ENCODE data around the gene B3GALNT2. TPM values are rescaled to one million over a fixed set of nuclear protein-coding genes. Genes with fewer than 3 reads are reported as not detected.

The B3GALNT2 gene
- total RNA-seq, 2 donors from 2014 or later = 29.1 to 52.1 TPM

- 39% methylated on average over 4 of the region's 4 CpGs for WGBS
- Histone ChIP-seq H3K27me3 (replicated peaks; ENCODE audit: insufficient read depth) (no peaks in the 10 kb centered on the region), H3K4me1 (replicated peaks) (no peaks in the 10 kb centered on the region), H3K9me3 (no peaks in the 10 kb centered on the region), H3K27ac (no peak overlapping the region), H3K4me3 (no peak overlapping the region), H3K36me3 (no peaks in the 10 kb centered on the region)
- DNase-seq (ENCODE audit: low spot score) = no peak
- TF ChIP-seq CTCF (IDR thresholded peaks at IDR 0.05) = no peak
- no peak for TF ChIP-seq POLR2A (IDR thresholded peaks at IDR 0.05)
- intact Hi-C loops (cut with DNase I) = no loop called here
Observed at GRCh38 chr1:235525314-235525713, 21.1 kb upstream of the B3GALNT2 start.

- TF ChIP-seq CTCF (IDR thresholded peaks at IDR 0.05) = no peak
- TF ChIP-seq POLR2AphosphoS5 (IDR thresholded peaks at IDR 0.05) = no peak
- no peak for TF ChIP-seq POLR2A (IDR thresholded peaks at IDR 0.05)
- no peak overlapping the region for H3K4me3 ChIP-seq
- H3K4me1 ChIP-seq (replicated peaks) = no peaks in the 10 kb centered on the region
- no peaks in the 10 kb centered on the region for H3K9me3 ChIP-seq
- no peaks in the 10 kb centered on the region for H3K27me3 ChIP-seq (replicated peaks; ENCODE audit: insufficient read depth)
- peak overlapping the region; percentile 47 to 71 for H3K27ac ChIP-seq
- no peaks in the 10 kb centered on the region for H3K36me3 ChIP-seq
- intact Hi-C loops (cut with DNase I) = no loop called here
- DNase-seq (ENCODE audit: low spot score) = no peak
- WGBS = 66% methylated on average over 6 of the region's 6 CpGs
Observed at GRCh38 chr1:235516862-235517446, 12.7 kb upstream of the B3GALNT2 start.

- no peak overlapping the region for H3K4me3 ChIP-seq
- H3K27ac ChIP-seq = peak overlapping the region; percentile 47 to 71
- H3K36me3 ChIP-seq = no peaks in the 10 kb centered on the region
- no peaks in the 10 kb centered on the region for H3K4me1 ChIP-seq (replicated peaks)
- intact Hi-C loops (cut with DNase I) = no loop called here
- no peaks in the 10 kb centered on the region for H3K27me3 ChIP-seq (replicated peaks; ENCODE audit: insufficient read depth)
- TF ChIP-seq CTCF (IDR thresholded peaks at IDR 0.05) (no peak), POLR2AphosphoS5 (IDR thresholded peaks at IDR 0.05) (no peak), POLR2A (IDR thresholded peaks at IDR 0.05) (no peak)
- no peak for DNase-seq (ENCODE audit: low spot score)
- WGBS = 95% methylated on average over 5 of the region's 5 CpGs
- no peaks in the 10 kb centered on the region for H3K9me3 ChIP-seq
Observed at GRCh38 chr1:235515844-235516512, 11.7 kb upstream of the B3GALNT2 start.

GRCh38 chr1:235513495-235514366 lies 9.5 kb upstream of the B3GALNT2 start:
- Histone ChIP-seq H3K27ac (peak overlapping the region in 1 of 2 donors; percentile 21), H3K9me3 (no peaks in the 10 kb centered on the region), H3K36me3 (no peaks in the 10 kb centered on the region), H3K4me3 (no peak overlapping the region), H3K27me3 (replicated peaks; ENCODE audit: insufficient read depth) (no peaks in the 10 kb centered on the region), H3K4me1 (replicated peaks) (no peaks in the 10 kb centered on the region)
- peak; percentile 67 for DNase-seq (ENCODE audit: low spot score)
- intact Hi-C loops (cut with DNase I) = loop anchor here (5.0 kb wide), 2 partner anchors 274 to 459 kb away; no protein-coding TSS in a partner anchor
- 34% methylated on average over 8 of the region's 8 CpGs for WGBS
- TF ChIP-seq POLR2AphosphoS5 (IDR thresholded peaks at IDR 0.05) = peak; percentile 61
- peak; percentile 84 to 92 (median 86) for TF ChIP-seq CTCF (IDR thresholded peaks at IDR 0.05)
- TF ChIP-seq POLR2A (IDR thresholded peaks at IDR 0.05) = no peak

All from prostate gland (tissue), 2 donors.